Osteoblast (primary cell): ENCODE measurements around the gene IL22RA2. TPM values are rescaled to one million over a fixed set of nuclear protein-coding genes. Genes with fewer than 3 reads are reported as not detected.

Experiments
- DNase-seq: peaks from one replicate; pipeline ENCODE4 v3.0.0; 2011; ENCODE audit warnings: low spot score, mixed read lengths; ENCODE audit not compliant: insufficient read length; ENCODE audit errors: missing footprints
- H2AFZ ChIP-seq: 2 replicates; pipeline ENCODE4 v1.6.0; 2011; ENCODE audit warnings: mild to moderate bottlenecking, low read length
- H3K27ac ChIP-seq: 2 replicates; pipeline ENCODE4 v1.5.1; 2011; ENCODE audit warnings: mild to moderate bottlenecking, low read depth, low read length, moderate library complexity
- H3K27me3 ChIP-seq: 2 replicates; pipeline ENCODE4 v1.6.0; 2012; ENCODE audit warnings: mild to moderate bottlenecking, control low read depth, inconsistent platforms, low read length, moderate library complexity; ENCODE audit not compliant: insufficient read depth
- H3K36me3 ChIP-seq: 2 replicates; pipeline ENCODE4 v1.5.1; 2011; ENCODE audit warnings: mild to moderate bottlenecking, low read length, control low read depth, moderate library complexity; ENCODE audit not compliant: insufficient read depth
- H3K4me1 ChIP-seq: 2 replicates; pipeline ENCODE4 v1.5.1; 2011; ENCODE audit warnings: mild to moderate bottlenecking, low read length, control low read depth, moderate library complexity; ENCODE audit not compliant: insufficient read depth
- H3K4me2 ChIP-seq: 2 replicates; pipeline ENCODE4 v1.6.0; 2011; ENCODE audit warnings: mild to moderate bottlenecking, low read length; ENCODE audit not compliant: insufficient read depth
- H3K4me3 ChIP-seq: fragments of 200-600 bp; sonication (generic); 3 replicates; pipeline ENCODE4 v1.5.1; 2012; ENCODE audit warnings: mild to moderate bottlenecking, low read length, inconsistent platforms; ENCODE audit not compliant: insufficient read depth
- H3K79me2 ChIP-seq: 2 replicates; pipeline ENCODE4 v1.6.0; 2012; ENCODE audit warnings: mild to moderate bottlenecking, low read length, control low read depth, inconsistent platforms; ENCODE audit not compliant: insufficient read depth
- H3K9me3 ChIP-seq: 2 replicates; pipeline ENCODE4 v1.5.1; 2011; ENCODE audit warnings: low read depth, low read length, control low read depth
- H4K20me1 ChIP-seq: 2 replicates; pipeline ENCODE4 v1.6.0; 2012; ENCODE audit warnings: mild to moderate bottlenecking, low read length, control low read depth; ENCODE audit not compliant: insufficient read depth
- total RNA-seq: library from RNA; depleted of rRNA; stranded (reverse); fragments of >200 nt; gene quantifications from 2 replicates; pipeline ENCODE4 v1.2.3, GENCODE V29; 2012
- TF ChIP-seq, protein P1 (sequence below): IDR thresholded peaks from 2 replicates; pipeline ENCODE4 v1.5.1; 2011; ENCODE audit warnings: mild to moderate bottlenecking, low read depth, low read length, moderate library complexity; ENCODE audit errors: extremely low read depth

The IL22RA2 gene
- total RNA-seq, 1 donor: not detected

DNA sequence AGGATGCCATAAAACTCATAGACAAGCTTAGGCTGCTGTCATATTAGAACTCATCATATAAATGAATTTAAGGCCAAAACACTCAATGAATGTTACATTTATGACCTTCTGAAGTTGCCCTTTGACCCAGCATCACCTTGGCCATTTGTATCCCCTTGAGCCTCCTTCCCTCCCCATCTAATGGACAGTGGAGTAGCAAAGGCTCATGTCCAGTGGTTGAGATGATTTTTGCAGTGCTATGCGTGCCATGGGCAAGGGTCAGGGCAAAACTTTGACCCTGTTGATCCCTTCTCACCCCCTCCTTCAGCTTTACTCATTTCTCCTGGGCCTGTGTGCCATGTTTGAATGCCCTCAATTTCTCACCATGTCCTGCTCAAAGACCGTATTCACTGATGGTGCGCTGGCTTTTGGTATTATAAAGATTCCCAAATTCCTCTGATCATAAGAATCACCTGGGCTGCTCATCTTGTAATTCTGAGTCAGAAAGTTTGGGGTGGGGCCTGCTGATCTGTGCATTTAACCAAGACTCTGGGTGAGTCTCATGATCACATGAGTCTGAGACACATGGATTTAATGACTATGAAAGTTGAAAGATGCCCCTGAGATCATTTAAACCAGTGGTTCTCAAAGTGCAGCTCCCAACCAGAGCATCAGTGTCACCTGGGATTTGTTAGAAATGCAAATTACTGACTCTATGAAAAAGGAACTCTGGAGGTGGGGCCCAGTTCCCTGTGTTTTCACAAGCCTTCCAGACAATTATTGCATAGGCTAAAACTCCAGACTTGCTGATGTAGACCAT, 71.2 kb downstream of the IL22RA2 start:
- DNase-seq: no peak
- Histone ChIP-seq H3K27me3 (peaks cover 6% of the 10 kb centered on the region), H3K27ac (no peak overlapping the region), H3K4me3 (no peak overlapping the region), H3K9me3 (no peaks in the 10 kb centered on the region), H4K20me1 (no peaks in the 10 kb centered on the region), H2AFZ (no peak overlapping the region), H3K36me3 (no peaks in the 10 kb centered on the region), H3K79me2 (no peaks in the 10 kb centered on the region), H3K4me2 (no peak overlapping the region), H3K4me1 (no peaks in the 10 kb centered on the region)
- TF ChIP-seq, protein P1, sequence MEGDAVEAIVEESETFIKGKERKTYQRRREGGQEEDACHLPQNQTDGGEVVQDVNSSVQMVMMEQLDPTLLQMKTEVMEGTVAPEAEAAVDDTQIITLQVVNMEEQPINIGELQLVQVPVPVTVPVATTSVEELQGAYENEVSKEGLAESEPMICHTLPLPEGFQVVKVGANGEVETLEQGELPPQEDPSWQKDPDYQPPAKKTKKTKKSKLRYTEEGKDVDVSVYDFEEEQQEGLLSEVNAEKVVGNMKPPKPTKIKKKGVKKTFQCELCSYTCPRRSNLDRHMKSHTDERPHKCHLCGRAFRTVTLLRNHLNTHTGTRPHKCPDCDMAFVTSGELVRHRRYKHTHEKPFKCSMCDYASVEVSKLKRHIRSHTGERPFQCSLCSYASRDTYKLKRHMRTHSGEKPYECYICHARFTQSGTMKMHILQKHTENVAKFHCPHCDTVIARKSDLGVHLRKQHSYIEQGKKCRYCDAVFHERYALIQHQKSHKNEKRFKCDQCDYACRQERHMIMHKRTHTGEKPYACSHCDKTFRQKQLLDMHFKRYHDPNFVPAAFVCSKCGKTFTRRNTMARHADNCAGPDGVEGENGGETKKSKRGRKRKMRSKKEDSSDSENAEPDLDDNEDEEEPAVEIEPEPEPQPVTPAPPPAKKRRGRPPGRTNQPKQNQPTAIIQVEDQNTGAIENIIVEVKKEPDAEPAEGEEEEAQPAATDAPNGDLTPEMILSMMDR: no peak

DNA sequence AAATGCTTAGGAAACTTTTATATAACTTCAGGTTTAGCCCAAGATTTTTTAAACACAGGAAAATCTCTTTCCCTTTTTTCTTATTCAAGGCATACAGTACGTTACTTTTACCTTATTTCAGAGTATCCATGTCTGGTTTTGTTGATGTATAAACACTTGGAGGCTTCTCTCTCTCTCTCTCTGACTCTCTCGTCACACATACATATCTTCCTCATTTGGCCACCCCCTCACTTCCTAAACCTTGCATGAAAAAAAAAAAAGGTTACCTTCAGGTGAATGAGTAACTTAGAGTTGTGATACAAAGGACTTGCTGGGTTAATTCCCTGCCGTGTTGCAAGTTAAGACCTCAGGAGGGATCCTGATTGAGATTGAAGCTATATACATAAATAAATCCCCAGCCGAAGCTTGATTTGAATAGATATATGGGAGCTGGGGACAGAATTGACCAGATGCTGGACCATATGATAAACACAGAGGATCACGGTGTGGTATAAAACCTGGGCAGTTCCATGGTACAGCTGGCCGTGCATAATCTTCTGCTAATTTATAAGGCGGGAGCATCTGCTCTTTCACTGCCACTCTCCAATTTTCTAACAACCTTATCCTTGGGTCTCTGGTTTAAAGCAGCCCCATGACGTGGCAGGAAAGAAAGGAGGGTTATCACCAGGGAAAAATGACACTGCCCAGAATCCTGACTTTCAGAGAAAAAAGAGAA, 73.6 kb downstream of the IL22RA2 start:
- Histone ChIP-seq H3K4me1 (no peaks in the 10 kb centered on the region), H3K79me2 (no peaks in the 10 kb centered on the region), H3K4me3 (no peak overlapping the region), H3K4me2 (no peak overlapping the region), H3K9me3 (no peaks in the 10 kb centered on the region), H3K27me3 (peaks cover 11% of the 10 kb centered on the region), H3K36me3 (no peaks in the 10 kb centered on the region), H4K20me1 (no peaks in the 10 kb centered on the region), H2AFZ (no peak overlapping the region), H3K27ac (no peak overlapping the region)
- TF ChIP-seq, protein P1: no peak
- DNase-seq: no peak

DNA sequence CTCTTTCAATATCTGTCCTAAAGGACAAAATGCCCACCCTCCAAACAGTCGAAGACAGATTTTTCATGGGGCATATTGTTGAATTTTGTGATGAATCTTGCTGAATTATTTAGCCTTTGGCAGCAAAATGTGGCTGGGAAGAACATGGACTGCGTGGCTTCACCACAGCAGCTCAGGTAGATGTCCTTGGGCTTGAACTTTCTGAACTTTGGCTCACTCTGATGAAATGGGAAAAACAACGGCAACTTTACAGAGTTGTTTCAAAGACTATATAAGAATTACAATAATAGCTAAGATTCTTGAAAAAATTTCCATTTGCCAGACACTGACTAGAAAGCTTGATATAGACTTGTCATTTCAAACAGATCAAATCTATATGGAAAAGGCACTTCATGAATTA, 75.9 kb downstream of the IL22RA2 start:
- no peak overlapping the region for H3K4me3 ChIP-seq
- no peaks in the 10 kb centered on the region for H4K20me1 ChIP-seq
- no peaks in the 10 kb centered on the region for H3K79me2 ChIP-seq
- no peak overlapping the region for H3K27ac ChIP-seq
- H3K9me3 ChIP-seq: no peaks in the 10 kb centered on the region
- DNase-seq: no peak
- TF ChIP-seq, protein P1: no peak
- no peaks in the 10 kb centered on the region for H3K36me3 ChIP-seq
- peaks cover 11% of the 10 kb centered on the region for H3K27me3 ChIP-seq
- no peak overlapping the region for H3K4me2 ChIP-seq
- no peaks in the 10 kb centered on the region for H3K4me1 ChIP-seq
- H2AFZ ChIP-seq: no peak overlapping the region

DNA sequence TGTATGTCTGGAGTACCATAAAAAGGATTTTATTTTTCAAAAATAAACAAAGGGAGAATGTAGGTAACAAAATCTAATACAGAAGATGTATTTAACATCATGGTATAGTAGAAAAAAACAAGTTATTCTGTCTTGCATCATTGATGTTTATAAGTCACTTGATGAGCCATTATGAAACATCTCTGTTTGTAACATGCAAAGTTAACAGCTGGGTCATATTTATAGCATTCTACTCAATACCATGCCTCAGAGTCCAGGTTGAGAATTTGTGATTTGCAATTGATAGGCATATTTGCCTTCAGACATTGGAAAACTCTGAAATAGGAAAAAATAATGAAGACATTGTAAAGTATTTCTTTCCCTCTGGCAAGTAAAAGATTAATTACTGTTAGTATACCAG, 76.4 kb downstream of the IL22RA2 start:
- TF ChIP-seq, protein P1: no peak
- H3K4me2 ChIP-seq: no peak overlapping the region
- no peak for DNase-seq

More for the DNA sequence above, 76.4 kb downstream of the IL22RA2 start:
- Histone ChIP-seq H3K4me1 (no peaks in the 10 kb centered on the region), H4K20me1 (no peaks in the 10 kb centered on the region), H3K9me3 (no peaks in the 10 kb centered on the region), H2AFZ (no peak overlapping the region), H3K27me3 (peaks cover 11% of the 10 kb centered on the region), H3K79me2 (no peaks in the 10 kb centered on the region), H3K36me3 (no peaks in the 10 kb centered on the region), H3K27ac (no peak overlapping the region), H3K4me3 (no peak overlapping the region)
